Cortex of kidney (tissue), 1 donor: ENCODE results near the gene PAM.

Experiments
- DNase-seq: peaks from one replicate; lab custom pipeline; 2025; lab: John Stamatoyannopoulos, UW

Gene PAM

DNA sequence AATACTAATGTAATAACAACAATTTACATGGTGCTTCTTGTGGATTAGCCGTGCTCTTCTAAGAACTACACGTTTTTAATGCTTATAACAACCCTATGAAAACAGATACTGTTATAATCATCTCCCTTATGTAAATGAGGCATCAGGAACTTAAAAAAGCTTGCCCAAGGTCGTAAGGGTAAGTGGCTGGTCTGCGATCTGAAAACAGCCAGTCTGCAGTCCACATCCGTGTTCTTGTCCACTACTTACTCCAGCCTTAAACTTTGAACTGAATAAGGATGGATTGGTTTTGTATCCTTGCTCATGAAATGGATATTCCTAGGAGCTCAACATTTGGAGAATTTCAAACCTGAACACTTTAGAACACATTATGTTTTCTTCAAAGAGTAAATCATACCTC, 26.7 kb downstream of the PAM start:
- no peak for DNase-seq

DNA sequence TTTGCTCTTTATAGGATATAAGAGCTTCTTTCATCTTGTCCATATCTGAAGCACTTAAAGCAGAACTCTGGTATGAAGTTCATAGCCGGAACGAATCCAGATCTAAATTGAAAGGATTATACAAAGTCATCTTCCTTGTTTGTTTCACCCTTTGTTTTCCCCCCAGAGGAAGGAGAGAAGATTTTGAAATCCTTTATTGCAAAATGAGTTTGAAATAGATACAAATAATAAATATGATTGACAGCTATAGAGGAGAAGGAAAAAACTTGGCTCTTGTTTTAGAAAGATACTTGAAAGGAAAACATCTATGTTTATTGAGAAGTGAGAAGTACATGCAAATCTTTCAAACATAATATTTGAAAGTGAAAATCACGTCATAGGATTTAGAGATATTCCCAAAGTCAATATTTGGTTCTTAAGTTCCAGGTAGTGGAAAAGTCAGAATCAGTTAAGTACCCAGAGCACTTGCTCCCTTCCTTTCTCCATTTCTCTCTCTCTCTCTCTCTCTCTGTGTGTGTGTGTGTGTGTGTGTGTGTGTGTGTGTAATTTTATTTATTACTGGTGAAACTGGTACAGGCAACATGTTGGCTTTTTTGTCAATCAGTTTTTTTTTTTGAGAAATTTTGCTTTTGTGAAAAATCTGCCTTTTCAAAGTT, 27.2 kb downstream of the PAM start:
- DNase-seq: no peak

DNA sequence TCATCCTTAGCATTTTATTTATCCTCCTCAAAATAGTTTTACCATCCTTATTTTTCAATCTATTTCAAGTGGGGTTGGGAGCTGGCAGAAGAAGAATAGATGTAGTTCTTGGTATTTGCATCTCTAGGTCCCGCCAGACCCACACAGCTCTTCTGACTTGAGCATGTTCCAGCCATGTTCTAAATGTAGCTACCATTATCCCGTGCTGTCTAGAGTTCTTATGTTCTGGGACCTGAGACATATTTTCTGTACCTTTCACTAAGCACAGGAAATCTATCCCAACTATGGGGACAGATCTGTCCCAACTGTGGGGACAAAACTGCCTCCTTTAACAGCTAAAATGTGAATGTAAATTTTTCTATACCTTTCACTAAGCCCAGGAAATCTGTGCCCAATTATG, 32.0 kb downstream of the PAM start:
- DNase-seq: no peak

DNA sequence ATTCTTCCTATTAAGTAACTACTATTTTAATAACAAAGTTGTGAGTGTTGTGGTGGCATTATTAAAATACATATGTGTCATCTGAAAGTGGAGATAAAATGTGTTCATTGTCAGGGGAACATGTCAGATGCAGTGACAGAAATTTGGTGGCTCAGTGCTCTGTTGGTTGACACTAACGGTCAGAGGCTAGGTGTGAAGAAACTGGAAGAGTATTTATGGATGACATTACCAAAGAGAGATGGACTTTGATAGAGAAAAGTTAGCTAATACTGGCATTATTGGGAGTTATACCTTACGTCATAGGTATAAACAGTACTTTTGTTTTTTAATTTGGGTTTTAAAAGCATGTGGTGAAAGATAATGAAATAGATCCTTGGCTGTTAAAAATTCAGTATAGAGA, 33.7 kb downstream of the PAM start:
- DNase-seq: no peak

DNA sequence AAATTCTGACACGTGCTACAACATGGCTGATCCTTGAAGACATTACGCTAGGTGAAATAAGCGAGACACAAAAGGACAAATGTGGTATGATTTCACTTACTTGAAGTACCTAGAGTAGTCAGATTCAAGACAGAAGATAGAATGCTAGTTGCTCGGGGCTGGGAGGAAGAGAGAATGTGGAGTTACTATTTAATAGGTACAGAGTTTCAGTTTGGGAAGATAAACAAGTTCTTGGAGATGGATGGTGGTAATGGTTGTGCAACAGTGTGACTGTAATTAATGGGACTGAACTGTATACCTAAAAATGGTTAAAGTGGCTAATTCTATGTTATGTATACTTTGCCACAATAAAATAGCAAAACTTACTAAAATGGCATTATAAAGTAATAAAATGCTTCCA, 34.4 kb downstream of the PAM start:
- DNase-seq: no peak

DNA sequence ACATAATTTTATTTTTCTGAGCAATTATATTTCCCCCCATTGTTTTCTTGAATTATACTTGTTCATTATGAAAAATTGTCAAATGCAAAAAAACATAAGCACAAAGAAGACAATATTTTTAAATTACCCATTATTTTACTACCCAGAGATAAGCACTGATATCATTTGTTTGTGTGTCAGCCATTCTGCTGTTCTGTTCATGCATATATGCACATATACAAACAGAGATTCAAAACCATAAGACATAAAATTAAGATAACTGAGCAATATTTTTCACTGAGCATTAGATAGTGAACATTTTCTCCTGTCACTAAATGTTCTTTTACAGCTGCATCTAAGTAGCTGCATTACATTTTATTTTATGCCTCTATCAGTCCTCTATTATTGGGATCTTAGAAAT, 35.6 kb downstream of the PAM start:
- no peak for DNase-seq

DNA sequence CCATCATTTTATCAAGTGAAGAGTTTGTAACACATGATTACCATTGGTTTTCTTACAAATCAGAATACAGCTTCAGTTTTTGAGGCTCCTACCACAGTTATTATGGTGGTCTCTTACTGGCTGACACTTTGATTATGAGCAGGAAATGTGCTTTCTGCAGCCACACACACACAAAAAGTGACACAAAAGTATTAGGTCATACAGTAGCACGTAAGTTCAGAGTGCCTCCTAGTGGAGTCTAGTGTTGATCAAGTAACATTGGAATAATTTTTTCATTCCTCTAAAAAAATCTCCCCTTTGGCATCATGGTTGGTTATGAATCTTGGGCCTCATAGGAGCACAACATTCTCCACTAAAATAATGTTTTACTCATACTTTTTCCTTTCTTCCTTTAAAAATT, 37.6 kb downstream of the PAM start:
- DNase-seq: no peak

DNA sequence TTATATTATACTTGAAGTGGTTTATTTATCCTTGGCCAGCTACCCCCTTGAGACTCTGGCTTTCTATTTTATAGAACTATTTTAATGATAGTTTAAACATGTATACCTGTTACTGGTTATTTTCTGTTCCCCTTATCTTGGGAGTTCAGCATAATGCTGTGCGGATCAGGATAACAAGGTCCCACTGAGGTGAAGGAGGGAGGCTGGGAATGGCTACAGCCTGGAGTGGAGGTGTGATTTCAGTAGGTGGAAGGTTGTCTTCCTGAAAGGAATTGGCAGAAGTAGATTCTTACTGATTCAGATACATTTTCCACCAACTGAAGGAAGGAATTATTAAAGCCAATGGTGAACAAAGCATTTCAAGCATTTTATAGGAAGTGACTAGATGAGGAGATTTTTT, 38.9 kb downstream of the PAM start:
- no peak for DNase-seq

DNA sequence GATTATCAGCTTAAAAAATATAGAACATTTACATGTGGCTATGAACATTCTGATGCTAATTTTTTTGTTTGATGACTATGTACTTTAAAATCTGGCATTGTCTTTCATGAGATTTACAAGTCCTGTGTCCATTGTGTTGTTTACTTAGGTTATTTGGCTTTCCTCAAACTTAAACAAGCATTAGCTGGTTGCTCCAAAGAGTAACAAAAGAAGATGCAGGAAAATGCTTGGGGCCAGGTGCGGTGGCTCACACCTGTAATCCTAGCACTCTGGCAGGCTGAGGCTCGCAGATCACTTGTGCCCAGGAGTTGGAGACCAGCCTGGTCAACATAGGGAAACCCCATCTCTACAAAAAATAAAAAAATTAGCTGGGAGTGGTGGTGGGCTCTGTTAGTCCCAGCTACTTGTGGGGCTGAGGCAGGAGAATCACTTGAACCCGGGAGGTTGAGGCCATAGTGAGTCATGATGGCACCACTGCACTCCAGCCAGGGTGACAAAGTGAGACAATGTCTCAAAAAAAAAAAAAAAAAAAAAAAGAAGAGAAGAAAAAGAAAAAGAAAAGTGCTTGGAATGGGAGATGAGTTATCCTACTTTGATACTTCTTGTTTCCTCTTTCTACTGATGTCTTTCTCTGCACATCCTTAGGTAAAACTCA, 39.7 kb downstream of the PAM start:
- no peak for DNase-seq

DNA sequence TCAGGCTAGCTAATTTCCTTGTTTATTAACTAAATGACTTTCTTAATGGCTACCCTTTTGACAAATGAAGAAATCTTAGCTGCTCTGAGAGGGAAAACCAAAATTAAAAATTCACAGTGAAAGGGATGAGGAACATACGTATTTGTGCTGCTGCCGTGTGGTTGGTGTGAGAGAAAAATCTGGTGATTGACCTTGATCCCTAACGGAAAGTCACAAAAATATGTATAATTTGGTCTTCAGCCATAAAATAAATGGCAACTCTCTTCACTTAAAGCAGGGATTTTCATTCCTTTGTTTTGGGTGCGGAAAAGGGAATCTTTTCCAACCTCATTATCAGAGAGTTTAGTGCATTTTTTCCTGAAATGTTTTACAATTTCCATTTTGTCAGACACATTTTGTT, 40.4 kb downstream of the PAM start:
- DNase-seq: no peak

DNA sequence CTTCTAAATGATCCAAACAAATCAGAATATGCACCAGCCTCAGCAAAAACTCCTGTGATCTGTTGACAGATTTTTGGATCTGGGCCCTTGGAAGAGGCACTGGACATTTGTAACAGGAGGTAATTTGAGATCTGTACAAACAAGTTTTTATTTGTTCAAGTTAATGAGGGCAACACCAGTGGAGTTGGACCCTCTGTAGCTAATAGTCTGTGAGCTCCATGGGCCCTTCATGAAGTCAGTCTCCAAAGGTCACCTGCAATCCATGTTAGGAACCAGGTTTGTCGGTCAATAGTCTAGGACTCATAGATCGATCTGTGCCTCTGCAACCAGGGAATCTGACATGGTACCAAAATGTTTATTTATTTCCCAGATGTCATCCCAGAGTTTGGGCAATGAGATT, 40.9 kb downstream of the PAM start:
- DNase-seq: no peak

DNA sequence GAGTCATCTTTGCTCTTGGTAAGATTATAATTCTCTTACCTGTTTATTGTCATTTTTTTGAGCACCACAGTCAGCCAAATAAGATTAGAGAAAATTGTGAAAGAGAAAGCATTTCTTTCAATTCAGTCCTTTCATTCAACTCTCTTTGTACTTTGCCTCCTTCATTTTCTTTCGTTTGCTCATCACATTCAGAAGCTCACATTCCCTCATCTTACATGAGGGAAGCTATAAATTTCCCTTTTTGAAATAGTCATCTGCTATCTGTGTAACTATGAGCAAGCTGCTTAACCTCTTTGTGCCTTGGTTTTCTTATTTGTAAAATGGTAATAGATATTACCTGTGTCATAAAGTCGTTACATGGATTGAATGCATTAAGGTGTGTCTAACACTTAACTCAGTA, 41.4 kb downstream of the PAM start:
- no peak for DNase-seq

DNA sequence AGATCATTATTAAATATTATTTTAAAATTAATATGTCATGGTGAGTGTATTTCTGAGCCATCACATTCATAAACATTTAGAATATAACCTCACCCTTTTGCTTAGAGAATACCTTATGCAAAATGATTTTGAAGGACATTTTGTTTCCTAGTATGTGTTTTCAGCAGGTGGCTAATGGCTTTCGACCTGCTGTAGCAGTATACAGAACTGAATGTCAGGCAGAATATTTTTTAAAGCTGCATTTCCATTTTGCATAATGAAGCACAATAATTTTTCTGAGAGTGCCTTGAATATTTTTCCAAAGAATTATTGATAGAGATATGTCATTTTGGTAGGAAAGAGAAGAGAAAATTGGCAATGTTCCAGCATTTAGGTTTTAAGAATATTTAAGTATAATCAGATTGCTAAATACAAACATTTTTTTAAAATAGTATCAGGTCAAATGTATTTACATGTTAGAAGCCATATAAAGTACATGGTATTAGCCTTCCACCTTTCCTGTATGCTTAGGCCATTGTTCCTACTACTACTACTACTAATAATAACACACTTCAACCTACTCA, 42.3 kb downstream of the PAM start:
- DNase-seq: no peak

DNA sequence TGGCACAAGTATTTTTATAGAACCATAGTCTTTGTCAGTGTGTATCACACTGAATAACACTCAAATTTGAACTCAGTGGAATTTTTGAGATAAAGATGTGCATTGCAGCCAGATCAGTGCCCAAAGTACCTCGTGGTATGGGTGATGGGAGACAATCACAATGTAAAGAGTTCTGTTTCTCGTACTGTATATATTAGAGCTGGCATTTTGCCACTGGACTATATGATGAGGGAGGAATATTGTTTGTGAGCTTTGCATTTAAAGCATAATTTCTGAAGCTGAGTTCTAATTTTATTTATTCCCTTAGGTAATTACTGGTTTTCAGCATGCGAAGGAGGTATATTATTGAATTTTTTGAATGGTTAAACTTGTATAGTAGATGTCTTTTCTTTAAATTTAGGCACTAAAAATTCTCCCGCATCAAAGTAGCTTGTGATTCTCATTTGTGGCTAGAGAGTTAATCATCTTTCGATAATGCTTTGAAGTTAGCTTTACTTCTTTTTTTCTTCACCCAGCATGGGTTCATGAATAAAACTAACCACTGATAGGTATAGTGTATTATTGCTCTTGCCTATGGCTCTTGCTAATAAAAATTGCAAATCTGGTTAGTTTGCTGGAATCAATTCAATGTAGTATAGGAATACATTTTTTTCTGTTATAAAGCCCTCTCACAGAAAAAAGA, 43.1 kb downstream of the PAM start:
- DNase-seq: no peak

DNA sequence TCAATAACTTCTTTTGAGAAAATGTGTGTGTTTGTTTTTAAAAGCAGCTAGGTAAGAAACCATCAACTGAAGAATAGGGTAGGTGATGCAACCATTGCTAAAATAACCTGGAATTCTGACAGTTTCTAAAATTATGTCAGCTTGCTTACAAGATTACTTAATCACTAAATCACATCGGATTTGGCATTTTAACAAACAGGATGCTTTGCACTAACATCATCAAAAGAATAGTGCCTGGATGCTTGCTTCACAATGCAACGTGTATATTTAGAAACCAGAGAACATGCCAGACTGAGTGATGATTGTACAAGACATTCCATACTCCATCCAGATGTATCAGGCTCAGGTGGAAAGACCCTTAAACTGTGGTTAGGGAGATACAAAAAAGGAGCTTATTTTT, 43.9 kb downstream of the PAM start:
- no peak for DNase-seq

DNA sequence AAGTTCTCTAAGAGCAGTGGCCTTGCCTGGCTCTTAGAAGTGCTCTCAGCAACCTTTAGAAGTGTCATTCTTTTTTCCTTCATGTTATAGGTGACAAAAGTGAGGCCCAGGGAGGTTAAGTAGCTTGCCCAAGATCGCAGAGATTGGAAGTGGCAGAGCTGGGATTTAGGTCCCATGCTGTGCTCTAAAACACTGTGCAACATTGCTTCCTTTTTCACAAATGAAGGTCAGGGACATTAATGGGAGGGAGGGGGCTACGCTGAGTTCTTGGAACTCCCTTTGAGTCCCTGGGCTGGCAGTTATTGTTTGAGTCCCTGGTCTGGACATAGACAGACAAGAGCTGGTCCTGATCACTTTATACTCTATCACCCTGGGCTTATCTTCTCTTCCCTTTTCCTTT, 45.3 kb downstream of the PAM start:
- no peak for DNase-seq

DNA sequence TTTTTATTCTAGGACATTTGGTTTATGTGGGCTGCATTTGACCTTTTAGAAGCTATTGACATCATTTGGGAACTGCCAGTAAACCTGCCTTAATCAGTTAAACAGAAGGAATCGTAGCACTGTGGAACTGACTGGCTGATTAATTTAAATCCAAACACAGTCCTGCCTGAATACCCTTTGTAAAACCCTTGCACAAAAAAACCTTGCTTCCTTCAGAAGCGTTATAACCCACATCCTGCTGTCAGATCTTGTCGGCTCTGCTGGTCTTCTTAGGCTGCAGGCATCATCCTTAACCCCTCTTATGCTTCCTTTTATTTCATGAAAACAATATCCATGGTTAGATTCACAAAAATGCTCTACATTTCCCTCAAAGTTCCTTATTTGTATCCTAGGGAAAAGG, 46.3 kb downstream of the PAM start:
- DNase-seq: no peak

DNA sequence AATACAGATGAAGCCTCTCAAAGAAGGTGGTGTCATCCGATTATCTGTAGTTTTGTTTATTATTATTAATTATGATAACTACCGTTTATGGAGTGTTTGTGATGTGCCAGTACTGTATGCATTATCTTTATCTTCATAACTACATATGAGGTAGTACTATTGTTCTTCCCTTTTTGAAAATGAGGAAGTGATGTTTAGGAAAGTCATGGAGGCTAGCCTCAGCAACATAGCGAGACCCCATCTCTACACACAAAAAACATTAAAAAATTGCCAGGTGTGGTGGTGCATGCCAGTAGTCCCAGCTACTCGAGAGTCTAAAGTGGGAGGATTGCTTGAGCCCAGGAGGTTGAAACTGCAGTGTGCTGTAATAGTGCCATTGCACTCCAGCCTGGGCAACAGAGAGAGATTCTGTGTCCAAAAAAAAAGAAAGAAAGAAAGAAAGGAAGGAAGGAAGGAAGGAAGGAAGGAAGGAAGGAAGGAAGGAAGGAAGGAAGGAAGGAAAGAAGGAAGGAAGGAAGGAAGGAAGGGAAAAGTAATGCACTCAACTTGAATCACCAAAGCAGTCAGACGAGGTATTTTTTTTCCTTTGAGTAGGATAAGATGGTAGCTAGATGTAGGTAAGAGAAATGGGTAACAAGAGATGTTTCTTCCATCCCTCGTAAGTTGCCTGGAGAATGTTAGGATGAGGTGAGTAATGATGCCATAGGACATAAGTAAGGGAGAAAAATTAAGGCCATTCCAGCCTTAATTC, 47.8 kb downstream of the PAM start:
- no peak for DNase-seq

DNA sequence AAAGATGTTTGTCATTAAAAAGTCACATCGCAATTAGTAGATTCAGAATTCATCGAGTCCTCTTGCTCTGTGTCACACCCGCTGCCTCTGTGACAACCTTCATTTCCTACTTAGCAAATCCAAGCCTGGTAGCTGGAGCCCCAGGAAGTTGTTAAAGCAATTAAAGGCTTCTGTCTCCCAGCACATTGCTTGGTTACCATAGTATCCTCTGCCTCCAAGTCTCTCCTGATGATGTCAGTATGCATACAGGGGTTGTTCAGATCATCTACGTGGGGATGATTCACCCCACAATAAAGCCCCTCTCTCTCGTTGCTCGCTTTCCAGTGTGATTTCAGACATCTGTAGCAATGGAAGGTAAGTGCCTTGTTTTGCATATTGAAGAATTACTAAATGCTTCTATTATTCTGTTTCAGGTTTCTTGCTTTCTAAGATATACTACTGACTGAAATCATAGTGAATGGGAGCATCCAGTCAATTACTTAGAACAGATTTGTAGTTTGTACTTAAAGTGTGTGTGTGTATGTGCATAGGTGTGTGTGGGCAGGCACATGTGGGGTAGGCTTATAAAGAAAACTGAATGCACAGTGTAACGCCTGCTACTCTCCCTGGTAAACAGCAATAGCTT, 52.9 kb downstream of the PAM start:
- DNase-seq: no peak

DNA sequence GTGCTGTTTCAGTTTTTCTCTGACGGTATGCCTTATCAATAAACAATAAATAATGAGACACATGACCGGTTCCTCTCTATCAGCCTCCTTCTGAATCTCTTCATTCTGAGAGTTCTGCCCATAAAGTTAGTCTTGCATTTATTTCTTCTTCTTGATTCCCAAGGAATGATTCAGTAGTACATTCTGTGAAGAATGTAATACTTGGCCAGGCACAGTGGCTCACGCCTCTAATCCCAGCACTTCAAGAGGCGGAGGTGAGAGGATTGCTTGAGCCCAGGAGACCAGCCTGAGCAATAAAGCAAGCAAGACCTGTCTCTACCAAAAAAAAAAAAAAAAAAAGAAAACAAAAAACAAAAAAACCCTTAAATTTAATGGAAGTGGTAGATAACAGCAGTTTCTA, 53.9 kb downstream of the PAM start:
- no peak for DNase-seq

DNA sequence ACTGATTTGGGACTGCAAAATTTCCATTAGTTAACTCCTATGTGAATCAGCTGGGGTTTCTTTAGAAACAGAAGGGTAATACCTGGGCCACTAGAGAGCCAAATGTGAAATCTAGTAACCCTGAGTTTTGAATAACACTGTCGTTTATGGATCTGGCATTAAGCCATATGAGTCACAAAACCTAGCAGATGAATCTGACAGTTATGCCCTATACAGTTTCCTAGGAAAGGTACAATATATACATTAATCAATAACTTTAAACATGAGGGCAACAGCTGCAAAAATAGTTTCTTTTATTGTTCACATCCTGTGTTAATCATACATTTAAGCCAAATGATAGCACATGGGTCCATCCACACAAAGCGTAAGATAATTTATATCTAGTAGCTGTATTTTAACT, 56.9 kb downstream of the PAM start:
- no peak for DNase-seq

DNA sequence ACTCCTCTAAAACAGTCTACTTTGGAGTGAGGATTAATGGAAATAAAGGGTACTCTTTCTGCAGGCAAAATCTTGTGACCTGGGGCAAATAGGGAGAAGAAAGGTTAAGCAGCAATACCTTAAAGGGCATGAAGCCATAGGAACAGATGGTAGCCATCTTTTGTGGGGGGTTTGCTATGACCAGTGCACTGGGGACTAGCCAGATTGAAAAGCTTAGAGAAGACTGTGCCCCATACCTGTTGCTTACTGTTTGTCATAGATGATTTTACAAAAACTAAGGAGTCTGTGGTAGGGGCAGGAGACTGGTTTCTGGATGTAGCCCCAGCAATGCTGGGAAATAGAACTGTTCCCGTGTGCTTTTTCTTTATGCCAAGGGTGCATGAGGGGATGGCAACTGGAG, 58.6 kb downstream of the PAM start:
- DNase-seq: no peak
